SK-N-SH treated with all-trans-retinoic acid at 6 μM for 48 hours (cell line): ENCODE results near the gene DR1.

ENCODE experiments used
- ATAC-seq: fragments of 200-7000 bp; cut with Tn5 transposase; 3 replicates; pipeline ENCODE4 v1.9.1; 2020; ENCODE audit warnings: mild to moderate bottlenecking, moderate library complexity
- ARNTL ChIP-seq: fragments of 450-650 bp; formaldehyde crosslinking; IDR thresholded peaks from 2 replicates; pipeline ENCODE4 v1.5.0; 2020; ENCODE audit warnings: low read depth, mild to moderate bottlenecking, moderate library complexity, borderline replicate concordance
- BACH2 ChIP-seq: fragments of 250-450 bp; sonication (Bioruptor Pico); IDR thresholded peaks from 2 replicates; pipeline ENCODE4 v1.9.0; 2021; ENCODE audit warnings: mild to moderate bottlenecking, borderline replicate concordance
- CREB5 ChIP-seq: fragments of 250-450 bp; sonication (Bioruptor Pico); IDR thresholded peaks from 2 replicates; pipeline ENCODE4 v1.5.1; 2020; ENCODE audit warnings: low read depth, mild to moderate bottlenecking, moderate library complexity
- CSDC2 ChIP-seq: fragments of 250-450 bp; sonication (Bioruptor Pico); IDR thresholded peaks from 2 replicates; pipeline ENCODE4 v1.5.0; 2020; ENCODE audit warnings: mild to moderate bottlenecking, moderate library complexity
- CSRNP3 ChIP-seq: fragments of 250-450 bp; sonication (Bioruptor Pico); IDR thresholded peaks from 2 replicates; pipeline ENCODE4 v1.5.1; 2021; ENCODE audit warnings: mild to moderate bottlenecking, moderate library complexity
- ESRRG ChIP-seq: fragments of 250-450 bp; sonication (Bioruptor Pico); IDR thresholded peaks from 2 replicates; pipeline ENCODE4 v1.6.1; 2021; ENCODE audit warnings: mild to moderate bottlenecking
- GLIS3 ChIP-seq: fragments of 250-450 bp; sonication (Bioruptor Pico); IDR thresholded peaks from 2 replicates; pipeline ENCODE4 v1.5.0; 2020; ENCODE audit warnings: mild to moderate bottlenecking, moderate library complexity
- ISL1 ChIP-seq: fragments of 250-450 bp; sonication (Bioruptor Pico); IDR thresholded peaks from 2 replicates; pipeline ENCODE4 v2.1.2; 2022; ENCODE audit warnings: mild to moderate bottlenecking, moderate library complexity
- OSR1 ChIP-seq: fragments of 250-450 bp; sonication (Bioruptor Pico); IDR thresholded peaks from 2 replicates; pipeline ENCODE4 v1.8.0; 2022; ENCODE audit warnings: moderate library complexity, mild to moderate bottlenecking, inconsistent platforms
- PATZ1 ChIP-seq: fragments of 250-450 bp; sonication (Bioruptor Pico); IDR thresholded peaks from 2 replicates; pipeline ENCODE4 v1.8.0; 2020; ENCODE audit warnings: mild to moderate bottlenecking, moderate library complexity, borderline replicate concordance
- POU6F1 ChIP-seq: fragments of 250-450 bp; sonication (Bioruptor Pico); IDR thresholded peaks from 2 replicates; pipeline ENCODE4 v1.8.0; 2021; ENCODE audit warnings: low read depth, mild to moderate bottlenecking, moderate library complexity, borderline replicate concordance
- PPARA ChIP-seq: fragments of 250-450 bp; sonication (Bioruptor Pico); IDR thresholded peaks from 2 replicates; pipeline ENCODE4 v1.5.0; 2020; ENCODE audit warnings: mild to moderate bottlenecking, borderline replicate concordance
- RARB ChIP-seq: fragments of 250-450 bp; sonication (Bioruptor Pico); IDR thresholded peaks from 2 replicates; pipeline ENCODE4 v1.8.0; 2021; ENCODE audit warnings: mild to moderate bottlenecking, moderate library complexity
- SNAI2 ChIP-seq: fragments of 250-450 bp; sonication (Bioruptor Pico); IDR thresholded peaks from 2 replicates; pipeline ENCODE4 v1.5.0; 2020; ENCODE audit warnings: mild to moderate bottlenecking, moderate library complexity
- TCF4 ChIP-seq: fragments of 250-450 bp; sonication (Bioruptor Pico); IDR thresholded peaks from 2 replicates; pipeline ENCODE4 v1.8.0; 2021; ENCODE audit warnings: mild to moderate bottlenecking, moderate library complexity, borderline replicate concordance
- TOX ChIP-seq: fragments of 250-450 bp; sonication (Bioruptor Pico); IDR thresholded peaks from 2 replicates; pipeline ENCODE4 v1.8.0; 2021; ENCODE audit warnings: mild to moderate bottlenecking, moderate library complexity, borderline replicate concordance
- ZC3H10 ChIP-seq: fragments of 250-450 bp; sonication (Bioruptor Pico); IDR thresholded peaks from 2 replicates; pipeline ENCODE4 v1.5.1; 2021; ENCODE audit warnings: mild to moderate bottlenecking, moderate library complexity
- ZFP30 ChIP-seq: fragments of 450-650 bp; formaldehyde crosslinking; IDR thresholded peaks from 2 replicates; pipeline ENCODE4 v1.5.0; 2022; ENCODE audit warnings: mild to moderate bottlenecking, moderate library complexity
- ZNF565 ChIP-seq: fragments of 450-650 bp; formaldehyde crosslinking; conservative IDR thresholded peaks from 2 replicates; pipeline ENCODE4 v1.5.0; 2020; ENCODE audit warnings: low read depth, mild to moderate bottlenecking, moderate library complexity
- ZNF70 ChIP-seq: fragments of 450-650 bp; formaldehyde crosslinking; IDR thresholded peaks from 2 replicates; pipeline ENCODE4 v1.5.0; 2020; ENCODE audit warnings: mild to moderate bottlenecking, moderate library complexity
- ZNF8 ChIP-seq: fragments of 450-650 bp; formaldehyde crosslinking; IDR thresholded peaks from 2 replicates; pipeline ENCODE4 v1.5.0; 2020; ENCODE audit warnings: mild to moderate bottlenecking, moderate library complexity

Gene DR1

GRCh38 chr1:93317207-93317606 is 28.5 kb upstream of the DR1 start:
- no peak for ATAC-seq
- TF ChIP-seq RARB (CRISPR knock-in tag) (no peak), ZNF70 (CRISPR knock-in tag) (no peak), PATZ1 (CRISPR knock-in tag) (no peak), TOX (CRISPR knock-in tag) (no peak), GLIS3 (CRISPR knock-in tag) (no peak), ZFP30 (CRISPR knock-in tag) (no peak)

- no peak for ATAC-seq
- TF ChIP-seq PATZ1 (CRISPR knock-in tag), result no peak
- no peak for TF ChIP-seq ESRRG (CRISPR knock-in tag)
- TF ChIP-seq ISL1 (CRISPR knock-in tag), result no peak
- TF ChIP-seq ZC3H10 (CRISPR knock-in tag), result no peak
- no peak for TF ChIP-seq TOX (CRISPR knock-in tag)
- TF ChIP-seq POU6F1 (CRISPR knock-in tag), result no peak
- TF ChIP-seq PPARA, result no peak
- no peak for TF ChIP-seq SNAI2 (CRISPR knock-in tag)
- no peak for TF ChIP-seq GLIS3 (CRISPR knock-in tag)
These were observed 27.8 kb upstream of the DR1 start for GRCh38 chr1:93317943-93318342.

GRCh38 chr1:93321720-93322119 is 24.0 kb upstream of the DR1 start:
- TF ChIP-seq BACH2 (CRISPR knock-in tag) (no peak), ZC3H10 (CRISPR knock-in tag) (no peak), CREB5 (no peak), TOX (CRISPR knock-in tag) (no peak), ZNF8 (CRISPR knock-in tag) (no peak), GLIS3 (CRISPR knock-in tag) (no peak), CSRNP3 (CRISPR knock-in tag) (no peak), PPARA (no peak)
- ATAC-seq, result no peak

GRCh38 chr1:93322349-93322748 is 23.4 kb upstream of the DR1 start:
- no peak for ATAC-seq

More at GRCh38 chr1:93322349-93322748, 23.4 kb upstream of the DR1 start:
- TF ChIP-seq CREB5 (no peak), TCF4 (no peak), ZC3H10 (CRISPR knock-in tag) (no peak), SNAI2 (CRISPR knock-in tag) (no peak), OSR1 (CRISPR knock-in tag) (no peak), ZFP30 (CRISPR knock-in tag) (no peak), ZNF565 (CRISPR knock-in tag) (no peak), TOX (CRISPR knock-in tag) (no peak), ARNTL (CRISPR knock-in tag) (no peak), POU6F1 (CRISPR knock-in tag) (no peak), CSDC2 (CRISPR knock-in tag) (no peak), BACH2 (CRISPR knock-in tag) (no peak)
